BE2C (cell line): ENCODE results near the gene ITGB1BP2.
"Not testable (repeated sequence)": the region's sequence is repeated elsewhere in the genome, so short reads cannot be mapped to it uniquely, and the experiment has no call there.

Experiments used
- DNase-seq: peaks from one replicate; pipeline ENCODE4 v3.0.0-alpha.2; 2020
- H3K27me3 ChIP-seq: fragments of 250-450 bp; sonication (Bioruptor Pico); 2 replicates; pipeline ENCODE4 v1.5.1; 2020; ENCODE audit warnings: mild to moderate bottlenecking
- H3K36me3 ChIP-seq: fragments of 250-450 bp; sonication (Bioruptor Pico); 2 replicates; pipeline ENCODE4 v1.5.1; 2020; ENCODE audit warnings: mild to moderate bottlenecking
- H3K4me1 ChIP-seq: fragments of 250-450 bp; sonication (Bioruptor Pico); 2 replicates; pipeline ENCODE4 v1.5.1; 2020
- H3K4me3 ChIP-seq: 2 replicates; pipeline ENCODE4 v1.5.1; 2011; ENCODE audit warnings: low read depth, low read length
- H3K9me3 ChIP-seq: fragments of 250-450 bp; sonication (Bioruptor Pico); 2 replicates; pipeline ENCODE4 v1.5.1; 2020
- TF ChIP-seq, protein P1 (sequence below): IDR thresholded peaks from 2 replicates; pipeline ENCODE4 v1.5.1; 2012; ENCODE audit warnings: mild to moderate bottlenecking, low read depth, low read length

ITGB1BP2 gene

DNA sequence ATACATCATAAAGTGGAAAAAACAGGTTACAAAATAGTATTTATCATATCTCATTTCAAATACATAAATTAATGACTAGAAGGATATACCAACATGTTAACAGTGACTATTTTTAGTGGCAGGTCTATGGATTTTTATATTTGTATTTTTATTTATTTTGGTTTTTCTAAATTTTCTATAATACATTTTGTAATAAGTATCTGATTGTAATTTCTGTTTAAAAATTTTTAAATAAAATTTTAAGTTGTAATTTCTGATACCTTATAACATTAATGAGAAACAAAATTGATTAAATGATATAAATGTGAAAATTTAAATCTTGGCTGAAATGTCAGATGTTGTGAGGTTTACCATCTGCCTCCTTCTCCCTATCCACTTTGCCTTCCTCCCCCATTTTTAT is 15.6 kb upstream of the ITGB1BP2 start:
- TF ChIP-seq, protein P1, sequence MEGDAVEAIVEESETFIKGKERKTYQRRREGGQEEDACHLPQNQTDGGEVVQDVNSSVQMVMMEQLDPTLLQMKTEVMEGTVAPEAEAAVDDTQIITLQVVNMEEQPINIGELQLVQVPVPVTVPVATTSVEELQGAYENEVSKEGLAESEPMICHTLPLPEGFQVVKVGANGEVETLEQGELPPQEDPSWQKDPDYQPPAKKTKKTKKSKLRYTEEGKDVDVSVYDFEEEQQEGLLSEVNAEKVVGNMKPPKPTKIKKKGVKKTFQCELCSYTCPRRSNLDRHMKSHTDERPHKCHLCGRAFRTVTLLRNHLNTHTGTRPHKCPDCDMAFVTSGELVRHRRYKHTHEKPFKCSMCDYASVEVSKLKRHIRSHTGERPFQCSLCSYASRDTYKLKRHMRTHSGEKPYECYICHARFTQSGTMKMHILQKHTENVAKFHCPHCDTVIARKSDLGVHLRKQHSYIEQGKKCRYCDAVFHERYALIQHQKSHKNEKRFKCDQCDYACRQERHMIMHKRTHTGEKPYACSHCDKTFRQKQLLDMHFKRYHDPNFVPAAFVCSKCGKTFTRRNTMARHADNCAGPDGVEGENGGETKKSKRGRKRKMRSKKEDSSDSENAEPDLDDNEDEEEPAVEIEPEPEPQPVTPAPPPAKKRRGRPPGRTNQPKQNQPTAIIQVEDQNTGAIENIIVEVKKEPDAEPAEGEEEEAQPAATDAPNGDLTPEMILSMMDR = no peak
- Histone ChIP-seq H3K27me3 (no peaks in the 10 kb centered on the region), H3K36me3 (peaks cover 37% of the 10 kb centered on the region), H3K4me3 (peak overlapping the region; percentile 88), H3K9me3 (no peaks in the 10 kb centered on the region), H3K4me1 (peaks cover 3% of the 10 kb centered on the region; the same call in 1 of the 2 replicates)
- no peak for DNase-seq

DNA sequence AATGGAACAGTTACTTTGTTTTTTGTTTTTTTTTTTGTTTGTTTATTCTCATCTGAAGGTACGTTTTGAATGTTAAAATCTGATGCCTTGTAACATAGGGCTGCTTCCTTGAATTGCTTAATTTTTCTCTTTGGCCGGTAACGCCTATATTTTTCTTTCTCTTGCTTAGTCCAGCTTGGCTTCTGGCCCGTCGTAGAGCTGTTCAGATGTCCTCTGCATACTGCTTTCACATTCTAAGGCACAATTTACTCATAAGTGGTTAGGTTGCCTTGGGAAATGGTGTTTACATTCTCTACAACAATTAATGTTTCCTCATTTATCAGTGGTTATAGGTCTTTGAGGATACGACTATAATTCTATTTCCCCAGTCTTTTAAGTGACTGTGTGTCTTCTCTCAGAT is 10.2 kb upstream of the ITGB1BP2 start:
- H3K4me3 ChIP-seq = no peak overlapping the region

DNA sequence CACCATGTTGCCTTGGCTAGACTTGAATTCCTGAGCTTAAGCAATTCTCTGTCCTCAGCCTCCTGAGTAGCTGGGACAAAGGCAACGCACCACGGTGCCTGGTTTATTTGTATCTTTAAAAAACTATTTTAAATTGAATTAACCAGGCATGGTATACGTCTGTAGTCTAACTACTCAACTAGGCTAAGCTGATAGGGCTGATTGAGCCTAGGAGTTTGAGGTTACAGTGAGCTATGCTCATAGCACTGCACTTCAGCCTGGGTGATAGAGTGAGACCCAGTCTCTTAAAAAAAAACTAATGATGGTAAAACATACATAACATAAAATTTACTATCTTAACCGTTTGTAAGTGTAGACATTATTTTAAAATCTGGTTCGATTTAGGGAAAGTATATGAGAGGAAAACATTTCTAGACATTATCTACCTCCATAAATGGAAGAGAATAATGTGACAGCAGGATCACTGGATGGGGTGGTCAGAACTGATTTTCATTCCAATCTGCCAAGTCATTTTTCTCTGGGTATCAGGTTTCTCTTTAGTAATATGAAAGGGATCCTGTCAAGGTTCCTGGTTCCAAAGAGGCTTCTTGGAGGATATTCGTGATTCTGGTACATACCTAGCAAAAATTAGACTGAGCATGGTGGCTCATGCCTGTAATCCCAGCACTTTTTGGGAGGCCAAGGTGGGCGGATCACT is 8.7 kb upstream of the ITGB1BP2 start:
- Histone ChIP-seq H3K27me3 (no peaks in the 10 kb centered on the region), H3K36me3 (peaks cover 74% of the 10 kb centered on the region), H3K4me3 (no peak overlapping the region), H3K9me3 (no peaks in the 10 kb centered on the region), H3K4me1 (no peaks in the 10 kb centered on the region)
- TF ChIP-seq, protein P1 = no peak
- no peak for DNase-seq

More for the DNA sequence above, 10.2 kb upstream of the ITGB1BP2 start:
- TF ChIP-seq, protein P1 = no peak
- DNase-seq = no peak
- Histone ChIP-seq H3K4me1 (no peaks in the 10 kb centered on the region), H3K27me3 (no peaks in the 10 kb centered on the region), H3K36me3 (peaks cover 70% of the 10 kb centered on the region), H3K9me3 (no peaks in the 10 kb centered on the region)

DNA sequence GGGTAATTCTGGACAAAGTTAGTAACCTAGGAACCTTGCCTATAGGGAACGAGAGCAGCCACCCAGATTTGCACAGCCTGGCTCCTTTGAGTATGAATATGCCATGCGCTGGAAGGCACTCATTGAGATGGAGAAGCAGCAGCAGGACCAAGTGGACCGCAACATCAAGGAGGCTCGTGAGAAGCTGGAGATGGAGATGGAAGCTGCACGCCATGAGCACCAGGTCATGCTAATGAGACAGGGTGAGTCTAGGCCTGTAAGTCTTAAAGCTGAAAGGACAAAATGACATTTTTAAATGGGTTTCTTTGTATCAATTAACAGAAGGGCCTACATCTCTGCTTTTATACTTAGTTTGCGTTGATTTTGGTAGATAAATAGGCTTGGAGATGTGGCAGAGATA is 4.7 kb upstream of the ITGB1BP2 start:
- Histone ChIP-seq H3K4me1 (no peaks in the 10 kb centered on the region), H3K36me3 (peaks cover 72% of the 10 kb centered on the region)

DNA sequence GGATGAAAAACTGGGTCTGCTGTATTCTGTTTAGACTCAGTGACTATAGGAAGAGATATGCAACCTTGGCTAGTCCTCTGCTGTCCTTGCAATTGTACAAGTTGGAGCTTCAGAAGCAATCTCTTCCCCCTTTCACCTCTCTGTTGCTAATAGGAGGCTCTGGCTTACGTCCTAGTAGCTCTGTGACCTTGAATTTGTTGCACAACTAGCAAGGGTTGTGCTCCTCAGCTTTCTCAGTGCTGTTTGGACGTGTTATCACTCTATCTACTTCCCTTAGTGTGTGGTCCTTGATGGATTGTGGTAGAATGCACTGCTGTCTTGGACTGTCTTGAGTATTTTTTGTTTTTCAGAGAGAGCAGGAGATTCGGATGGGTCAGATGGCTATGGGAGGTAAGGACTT is 3.4 kb upstream of the ITGB1BP2 start:
- H3K9me3 ChIP-seq = no peaks in the 10 kb centered on the region
- H3K36me3 ChIP-seq = peaks cover 62% of the 10 kb centered on the region
- H3K4me3 ChIP-seq = no peak overlapping the region
- TF ChIP-seq, protein P1 = no peak
- no peaks in the 10 kb centered on the region for H3K4me1 ChIP-seq
- no peak for DNase-seq
- H3K27me3 ChIP-seq = no peaks in the 10 kb centered on the region

More for the DNA sequence above, 4.7 kb upstream of the ITGB1BP2 start:
- TF ChIP-seq, protein P1 = no peak
- no peak overlapping the region for H3K4me3 ChIP-seq
- H3K27me3 ChIP-seq = no peaks in the 10 kb centered on the region
- no peak for DNase-seq
- H3K9me3 ChIP-seq = no peaks in the 10 kb centered on the region

DNA sequence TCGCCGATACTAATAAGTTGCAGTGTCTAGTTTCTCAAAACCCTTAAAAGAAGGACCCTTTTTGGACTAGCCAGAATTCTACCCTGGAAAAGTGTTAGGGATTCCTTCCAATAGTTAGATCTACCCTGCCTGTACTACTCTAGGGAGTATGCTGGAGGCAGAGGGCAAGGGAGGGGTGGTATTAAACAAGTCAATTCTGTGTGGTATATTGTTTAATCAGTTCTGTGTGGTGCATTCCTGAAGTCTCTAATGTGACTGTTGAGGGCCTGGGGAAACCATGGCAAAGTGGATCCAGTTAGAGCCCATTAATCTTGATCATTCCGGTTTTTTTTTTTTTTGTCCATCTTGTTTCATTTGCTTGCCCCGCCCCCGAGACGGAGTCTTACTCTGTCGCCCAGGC is 1.5 kb upstream of the ITGB1BP2 start:
- not testable (repeated sequence) for H3K4me3 ChIP-seq, H3K27me3 ChIP-seq, H3K9me3 ChIP-seq

DNA sequence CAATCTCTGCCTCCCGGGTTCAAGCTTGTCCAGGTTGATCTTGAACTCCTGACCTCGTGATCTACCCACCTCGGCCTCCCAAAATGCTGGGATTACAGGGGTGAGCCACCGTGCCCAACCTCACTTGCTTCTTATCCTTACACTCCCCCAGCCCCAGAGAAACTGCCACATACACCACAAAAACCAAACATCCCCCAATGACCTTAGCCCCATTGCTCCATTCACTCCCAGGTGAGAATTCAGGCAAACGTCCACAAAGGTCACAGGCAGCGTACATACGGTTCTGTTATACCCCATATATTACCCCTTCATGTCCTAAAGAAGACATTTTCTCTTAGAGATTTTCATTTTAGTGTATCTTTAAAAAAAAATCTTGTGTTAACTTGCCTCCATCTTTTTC is 1.1 kb upstream of the ITGB1BP2 start:
- not testable (repeated sequence) for H3K9me3 ChIP-seq, H3K4me3 ChIP-seq, H3K4me1 ChIP-seq, H3K27me3 ChIP-seq, DNase-seq
- peaks cover 45% of the 10 kb centered on the region for H3K36me3 ChIP-seq

More for the DNA sequence above, 1.5 kb upstream of the ITGB1BP2 start:
- H3K4me1 ChIP-seq, DNase-seq: not testable (repeated sequence)
- peaks cover 45% of the 10 kb centered on the region for H3K36me3 ChIP-seq
